ENCODE results near the gene LAMTOR1.
"Not testable (repeated sequence)": the region's sequence is repeated elsewhere in the genome, so short reads cannot be mapped to it uniquely, and the experiment has no call there.

The LAMTOR1 gene

GRCh38 chr11:72102946-72103753, at the start of gene LAMTOR1:
TSS of gene LAMTOR1 (minus strand) at chr11:72103297. CDS start at chr11:72103224, 73 bp downstream.
- peak; percentile 52 for DNase-seq

GRCh38 chr11:72150882-72151281, 47.8 kb upstream of the LAMTOR1 start:
- no peak for DNase-seq

- no peak for DNase-seq
Observed at GRCh38 chr11:72146625-72147024, 43.5 kb upstream of the LAMTOR1 start.

GRCh38 chr11:72144807-72145565, 41.9 kb upstream of the LAMTOR1 start:
- no peak for DNase-seq

GRCh38 chr11:72142543-72142942, 39.4 kb upstream of the LAMTOR1 start:
- not testable (repeated sequence) for DNase-seq

GRCh38 chr11:72142086-72142485, 39.0 kb upstream of the LAMTOR1 start:
- DNase-seq: not testable (repeated sequence)

GRCh38 chr11:72141066-72141465, 38.0 kb upstream of the LAMTOR1 start:
- no peak for DNase-seq

- DNase-seq: no peak
Observed at GRCh38 chr11:72140661-72141060, 37.6 kb upstream of the LAMTOR1 start.

- DNase-seq: no peak
Observed at GRCh38 chr11:72139500-72139899, 36.4 kb upstream of the LAMTOR1 start.

- DNase-seq: no peak
Observed at GRCh38 chr11:72138821-72139390, 35.8 kb upstream of the LAMTOR1 start.

- DNase-seq: no peak
Observed at GRCh38 chr11:72136684-72137262, 33.7 kb upstream of the LAMTOR1 start.

- DNase-seq: no peak
Observed at GRCh38 chr11:72135891-72136683, 33.0 kb upstream of the LAMTOR1 start.

- DNase-seq: not testable (repeated sequence)
Observed at GRCh38 chr11:72135473-72135872, 32.4 kb upstream of the LAMTOR1 start, which contains the start of gene FOLR3. TSS of gene FOLR3 (plus strand) at chr11:72135725. CDS start at chr11:72135953, 228 bp downstream.

GRCh38 chr11:72132646-72133045, 29.5 kb upstream of the LAMTOR1 start:
- no peak for DNase-seq

GRCh38 chr11:72129381-72129780, 26.3 kb upstream of the LAMTOR1 start:
- no peak for DNase-seq

- no peak for DNase-seq
Observed at GRCh38 chr11:72127923-72128322, 24.8 kb upstream of the LAMTOR1 start.

- no peak for DNase-seq
Observed at GRCh38 chr11:72125956-72126355, 22.9 kb upstream of the LAMTOR1 start.

- DNase-seq: no peak
Observed at GRCh38 chr11:72124046-72124445, 20.9 kb upstream of the LAMTOR1 start.

- DNase-seq: no peak
Observed at GRCh38 chr11:72123117-72123653, 20.1 kb upstream of the LAMTOR1 start.

- no peak for DNase-seq
Observed at GRCh38 chr11:72122607-72123006, 19.5 kb upstream of the LAMTOR1 start.

- no peak for DNase-seq
Observed at GRCh38 chr11:72120930-72121329, 17.8 kb upstream of the LAMTOR1 start.

- no peak for DNase-seq
Observed at GRCh38 chr11:72119198-72119597, 16.1 kb upstream of the LAMTOR1 start.

Measured in cortex of kidney (tissue), 1 donor.